Calu3 (cell line): ENCODE measurements around the gene FAM222A. TPM values are rescaled to one million over a fixed set of nuclear protein-coding genes. Genes with fewer than 3 reads are reported as not detected.
A peak's percentile ranks its signal among the peaks of the same experiment; 100 is the strongest.

Experiments
- BruUV-seq: library from RNA; stranded (reverse); fragments of 400-500 nt; replicated peaks from 2 replicates; lab custom pipeline; 2021; lab: Mats Ljungman, UMichigan
- CTCF ChIA-PET: fragments of 300-600 bp; sonication (Branson Sonifier 250); formaldehyde crosslinking; loops from one replicate; lab custom pipeline; 2022; ENCODE audit warnings: antibody characterized with exemption; lab: Charles Lee
- DNase-seq: peaks from one replicate; pipeline ENCODE4 v3.0.0; 2022
- H3K27ac Mint-ChIP-seq: one replicate; pipeline ENCODE4 v1.8.0; 2022; ENCODE audit warnings: mixed read lengths; ENCODE audit not compliant: unreplicated experiment
- H3K27me3 Mint-ChIP-seq: one replicate; pipeline ENCODE4 v1.8.0; 2022; ENCODE audit warnings: mixed read lengths; ENCODE audit not compliant: unreplicated experiment
- H3K36me3 Mint-ChIP-seq: one replicate; pipeline ENCODE4 v1.8.0; 2022; ENCODE audit warnings: mild to moderate bottlenecking, moderate library complexity, mixed read lengths; ENCODE audit not compliant: insufficient read depth, unreplicated experiment
- H3K4me1 Mint-ChIP-seq: one replicate; pipeline ENCODE4 v1.8.0; 2022; ENCODE audit warnings: mild to moderate bottlenecking, low read depth, mixed read lengths; ENCODE audit not compliant: unreplicated experiment
- H3K4me3 Mint-ChIP-seq: one replicate; pipeline ENCODE4 v1.8.0; 2022; ENCODE audit warnings: mild to moderate bottlenecking, low read depth, moderate library complexity, mixed read lengths; ENCODE audit not compliant: unreplicated experiment
- H3K9me3 Mint-ChIP-seq: one replicate; pipeline ENCODE4 v1.8.0; 2022; ENCODE audit warnings: low read depth, mixed read lengths; ENCODE audit not compliant: unreplicated experiment
- CTCF ChIP-seq: fragments of 200-600 bp; IDR thresholded peaks from one replicate; pipeline ENCODE4 v1.8.0; 2022; ENCODE audit warnings: antibody characterized with exemption; ENCODE audit not compliant: unreplicated experiment
- intact Hi-C: fragments of 100-400 bp; cut with micrococcal nuclease; formaldehyde crosslinking; loops from one replicate; pipeline ENCODE4 v1.10.0; 2022; ENCODE audit not compliant: unreplicated experiment
- total RNA-seq: library from RNA; stranded (reverse); gene quantifications from 2 replicates; pipeline ENCODE4 v1.2.3, GENCODE V29; 2022

FAM222A gene
- total RNA-seq, 1 experiment from 2014 or later = 2.4 TPM

DNA sequence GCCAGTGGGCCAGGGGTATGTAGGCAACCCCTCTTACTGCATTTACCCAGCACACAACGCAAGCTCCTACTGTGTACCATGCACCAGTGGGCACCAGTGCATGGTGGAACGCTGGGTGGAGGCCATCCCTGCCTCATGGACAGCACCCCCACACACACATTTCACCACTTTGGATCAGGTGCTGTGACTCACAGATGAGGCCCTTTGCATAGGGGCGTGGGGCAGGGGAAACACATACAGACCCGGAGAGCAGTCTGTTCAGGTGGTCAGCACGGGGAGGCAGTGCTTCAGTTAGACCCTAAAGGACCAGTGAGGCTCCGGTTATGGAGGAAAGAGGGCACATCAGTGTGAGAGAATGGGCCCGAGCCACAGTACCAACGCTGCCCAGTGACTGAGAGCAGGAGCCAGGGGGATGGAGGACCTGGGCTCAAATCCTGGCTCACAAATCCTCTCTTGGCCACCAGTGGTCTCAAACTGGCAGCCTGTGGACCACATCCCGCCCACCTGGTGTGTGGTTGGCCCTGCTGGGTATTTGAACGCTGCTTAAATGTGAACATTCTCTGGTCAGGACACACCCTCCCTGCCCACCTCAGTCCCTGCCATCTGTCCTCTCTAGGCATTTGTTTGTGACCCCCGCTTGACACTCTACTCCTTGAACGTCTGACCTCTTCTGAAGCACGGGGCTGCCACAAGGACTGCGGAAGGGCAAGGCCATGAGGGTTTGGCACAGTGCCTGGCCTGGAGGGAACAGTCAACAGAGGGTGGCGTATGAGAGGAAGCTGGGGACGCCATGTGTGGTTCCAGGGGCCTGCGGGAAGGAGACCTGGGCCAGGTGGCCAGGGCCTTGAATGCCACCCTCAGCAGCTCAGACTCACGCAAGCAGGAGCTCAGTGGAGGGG, 46.7 kb downstream of the FAM222A start:
- Mint-ChIP-seq H3K36me3 (peaks cover 11% of the 10 kb centered on the region), H3K27ac (no peak overlapping the region), H3K4me1 (peaks cover 7% of the 10 kb centered on the region), H3K4me3 (no peak overlapping the region), H3K9me3 (peaks cover 3% of the 10 kb centered on the region), H3K27me3 (peaks cover 13% of the 10 kb centered on the region)
- no TSS peak for BruUV-seq
- intact Hi-C loops = no loop called here
- peak; percentile 59 for DNase-seq
- no peak for TF ChIP-seq CTCF
- CTCF ChIA-PET = interaction anchor here (0.8 kb wide), 1 partner anchor 13 kb away, joined by 3 read pairs; no protein-coding TSS in a partner anchor

DNA sequence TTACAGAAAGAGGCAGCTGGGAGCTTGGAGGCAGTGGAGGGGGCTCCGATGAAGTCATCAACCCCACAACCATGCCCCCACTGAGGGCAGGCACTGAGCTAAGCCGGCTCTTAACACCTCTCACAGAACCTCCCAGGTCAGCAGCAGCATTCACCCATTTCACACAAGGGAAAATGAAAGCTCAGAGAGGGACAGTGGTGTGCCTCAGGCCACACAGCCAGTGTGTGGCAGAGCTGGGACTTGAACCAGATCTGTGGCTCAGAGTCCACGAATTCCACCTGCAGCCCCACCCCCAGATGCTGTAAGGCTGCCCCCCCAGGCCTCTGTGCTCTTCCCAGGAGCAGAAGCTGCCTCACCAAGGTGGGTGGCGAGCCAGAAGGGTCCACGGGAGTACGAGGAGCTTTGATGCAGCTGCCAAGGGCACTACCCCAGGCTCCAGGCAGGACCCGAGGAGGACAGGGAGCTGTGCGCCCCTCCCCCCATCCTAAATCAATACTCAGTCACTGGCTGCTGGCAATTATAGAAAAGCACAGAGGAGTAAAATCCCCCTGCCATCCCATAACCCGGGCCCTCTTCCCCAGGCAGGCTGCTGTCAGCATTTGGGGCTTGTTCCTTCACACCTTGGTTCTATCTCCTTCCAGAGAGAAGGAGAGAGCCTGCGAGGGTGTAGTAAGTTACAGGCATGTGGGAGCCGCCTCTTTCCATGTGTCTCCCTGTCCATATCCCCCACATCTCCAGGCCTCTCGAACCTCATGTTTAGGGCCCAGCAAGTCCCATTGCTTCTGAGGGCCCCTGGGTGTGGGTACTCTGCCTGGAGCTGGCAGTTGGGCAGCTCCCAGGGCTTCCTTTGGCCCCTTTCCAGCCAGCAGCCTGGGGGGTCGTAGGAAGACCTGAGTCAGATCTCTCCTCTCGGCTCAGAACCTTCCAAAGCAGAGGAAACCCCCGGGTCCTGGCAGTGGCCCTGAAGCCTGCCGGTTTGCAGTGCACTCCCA, 47.6 kb downstream of the FAM222A start:
- intact Hi-C loops = no loop called here
- peaks cover 3% of the 10 kb centered on the region for H3K9me3 Mint-ChIP-seq
- peaks cover 11% of the 10 kb centered on the region for H3K36me3 Mint-ChIP-seq
- peak overlapping the region; percentile 55 for H3K27ac Mint-ChIP-seq
- DNase-seq = no peak
- H3K4me1 Mint-ChIP-seq = peaks cover 7% of the 10 kb centered on the region
- CTCF ChIA-PET = interaction anchor here (0.8 to 0.9 kb wide), 2 partner anchors 12 to 16 kb away, joined by 3 to 4 read pairs; no protein-coding TSS in a partner anchor
- H3K4me3 Mint-ChIP-seq = no peak overlapping the region
- TF ChIP-seq CTCF = no peak
- peaks cover 13% of the 10 kb centered on the region for H3K27me3 Mint-ChIP-seq
- BruUV-seq = no TSS peak

- DNase-seq = no peak
- Mint-ChIP-seq H3K4me1 (peaks cover 7% of the 10 kb centered on the region), H3K9me3 (no peaks in the 10 kb centered on the region), H3K4me3 (no peak overlapping the region), H3K36me3 (peaks cover 11% of the 10 kb centered on the region), H3K27ac (peak overlapping the region; percentile 55), H3K27me3 (peaks cover 7% of the 10 kb centered on the region)
- CTCF ChIA-PET = interaction anchor here (0.5 to 1.4 kb wide), 5 partner anchors 9 to 1867 kb away, joined by 3 to 11 read pairs (median 4); no protein-coding TSS in a partner anchor
- intact Hi-C loops = no loop called here
- TF ChIP-seq CTCF = no peak
- BruUV-seq = no TSS peak
Measured at GRCh38 chr12:109762071-109762672, 48.5 kb downstream of the FAM222A start.
